ENCODE results near the gene BTBD17.
A peak's percentile ranks its signal among the peaks of the same experiment; 100 is the strongest.

DNA sequence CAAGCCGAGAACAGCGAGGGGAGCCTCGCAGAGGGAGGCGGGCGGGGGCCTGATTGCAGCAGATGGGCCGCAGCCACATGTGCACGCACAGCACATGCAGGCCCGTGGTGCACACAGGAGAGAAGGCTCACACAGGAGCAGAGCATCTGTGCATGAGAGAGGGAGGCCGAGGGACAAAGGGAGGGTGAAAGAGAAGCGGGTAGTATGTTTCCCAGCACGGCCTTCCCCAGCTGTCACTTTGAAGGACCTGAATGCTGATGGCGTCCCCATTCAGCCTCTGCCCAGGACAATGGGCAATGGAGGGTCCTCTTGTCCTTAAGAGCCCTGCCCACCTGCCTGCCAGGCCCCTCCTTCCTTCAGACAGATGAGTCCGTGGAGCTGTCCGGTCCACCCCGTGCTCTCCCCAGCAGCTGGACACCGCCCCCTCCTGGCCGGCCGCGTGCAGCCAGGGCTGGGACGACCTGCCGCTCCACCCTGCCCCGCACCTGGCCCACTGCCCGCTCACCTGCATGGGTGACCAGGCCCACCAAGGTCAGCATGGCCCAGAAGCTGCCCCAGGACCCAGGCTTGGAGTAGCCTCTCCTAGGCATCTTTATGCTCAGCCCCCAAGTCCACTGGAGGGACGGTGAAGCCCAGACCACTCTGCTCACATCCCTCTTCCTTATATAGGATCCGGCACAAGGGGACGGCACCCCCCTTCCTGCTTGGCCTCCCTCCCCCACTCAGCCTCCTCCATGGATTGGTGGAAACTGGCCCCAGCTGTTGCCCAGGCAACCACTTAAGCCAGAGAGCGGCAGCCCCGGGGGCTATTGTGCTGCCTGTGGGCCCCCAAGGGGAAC is at the start of gene BTBD17:
- peak; percentile 52 to 81 (median 69) for TF ChIP-seq CTCF (IDR thresholded peaks at IDR 0.05)
- no peak for TF ChIP-seq POLR2A (IDR thresholded peaks at IDR 0.05)

Measured in adrenal gland (tissue), 5 donors.